Uterus (tissue), 2 donors: ENCODE measurements around the gene DHX40.

Experiments used
- POLR2A ChIP-seq, 2 donors: fragments of 450-650 bp; IDR thresholded peaks; one replicate each; pipeline ENCODE4 v1.6.1; 2016; ENCODE audit warnings: antibody characterized with exemption in 2 of 2, mild to moderate bottlenecking in 1 of 2, moderate library complexity in 1 of 2
- TF ChIP-seq, protein P1 (sequence below), 4 experiments: fragments of 200-600 bp in 2 of 4; fragments of 450-650 bp in 2 of 4; sonication (generic) in 2 of 4; IDR thresholded peaks; one replicate each; pipeline ENCODE4 v1.5.1; 2016 to 2019; ENCODE audit warnings: antibody characterized with exemption in 4 of 4, mild to moderate bottlenecking in 2 of 4, moderate library complexity in 1 of 4

- TF ChIP-seq, protein P1, sequence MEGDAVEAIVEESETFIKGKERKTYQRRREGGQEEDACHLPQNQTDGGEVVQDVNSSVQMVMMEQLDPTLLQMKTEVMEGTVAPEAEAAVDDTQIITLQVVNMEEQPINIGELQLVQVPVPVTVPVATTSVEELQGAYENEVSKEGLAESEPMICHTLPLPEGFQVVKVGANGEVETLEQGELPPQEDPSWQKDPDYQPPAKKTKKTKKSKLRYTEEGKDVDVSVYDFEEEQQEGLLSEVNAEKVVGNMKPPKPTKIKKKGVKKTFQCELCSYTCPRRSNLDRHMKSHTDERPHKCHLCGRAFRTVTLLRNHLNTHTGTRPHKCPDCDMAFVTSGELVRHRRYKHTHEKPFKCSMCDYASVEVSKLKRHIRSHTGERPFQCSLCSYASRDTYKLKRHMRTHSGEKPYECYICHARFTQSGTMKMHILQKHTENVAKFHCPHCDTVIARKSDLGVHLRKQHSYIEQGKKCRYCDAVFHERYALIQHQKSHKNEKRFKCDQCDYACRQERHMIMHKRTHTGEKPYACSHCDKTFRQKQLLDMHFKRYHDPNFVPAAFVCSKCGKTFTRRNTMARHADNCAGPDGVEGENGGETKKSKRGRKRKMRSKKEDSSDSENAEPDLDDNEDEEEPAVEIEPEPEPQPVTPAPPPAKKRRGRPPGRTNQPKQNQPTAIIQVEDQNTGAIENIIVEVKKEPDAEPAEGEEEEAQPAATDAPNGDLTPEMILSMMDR (IDR thresholded peaks at IDR 0.05): no peak
- TF ChIP-seq POLR2A (IDR thresholded peaks at IDR 0.05): no peak
These were observed 7.0 kb downstream of the DHX40 start for GRCh38 chr17:59572301-59572924.
